Measurements from ENCODE around the gene CPLX3.

DNA sequence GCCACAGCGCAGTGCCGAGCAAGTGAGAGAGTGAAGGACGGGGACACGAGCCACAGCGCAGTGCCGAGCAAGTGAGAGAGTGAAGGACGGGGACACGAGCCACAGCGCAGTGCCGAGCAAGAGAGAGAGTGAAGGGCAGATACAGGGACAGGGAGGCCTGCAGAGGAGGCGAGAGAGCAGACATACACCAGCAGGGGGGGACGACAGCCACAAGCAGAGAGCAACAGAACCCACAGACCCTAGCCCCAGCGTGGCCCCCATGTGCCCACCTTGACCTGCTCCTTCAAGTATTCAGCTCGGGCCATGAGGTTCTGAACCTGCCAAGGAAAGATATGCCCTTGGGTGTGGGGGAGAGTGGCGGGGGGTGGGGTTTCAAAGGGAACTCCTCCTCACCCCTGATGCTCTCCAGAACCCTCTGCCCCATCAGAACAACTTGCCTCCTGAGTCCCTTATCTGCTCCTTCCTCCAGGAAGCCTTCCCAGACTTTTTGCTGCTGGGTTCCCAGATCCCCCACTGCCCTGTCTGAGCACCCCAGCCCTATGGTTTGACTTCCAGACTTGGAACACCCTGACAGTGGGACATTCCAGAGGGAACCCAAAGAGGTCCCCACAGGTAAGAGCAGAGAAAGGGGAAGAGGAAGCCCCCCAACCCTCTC is 11.2 kb downstream of the CPLX3 start:
- TF ChIP-seq, protein P1, sequence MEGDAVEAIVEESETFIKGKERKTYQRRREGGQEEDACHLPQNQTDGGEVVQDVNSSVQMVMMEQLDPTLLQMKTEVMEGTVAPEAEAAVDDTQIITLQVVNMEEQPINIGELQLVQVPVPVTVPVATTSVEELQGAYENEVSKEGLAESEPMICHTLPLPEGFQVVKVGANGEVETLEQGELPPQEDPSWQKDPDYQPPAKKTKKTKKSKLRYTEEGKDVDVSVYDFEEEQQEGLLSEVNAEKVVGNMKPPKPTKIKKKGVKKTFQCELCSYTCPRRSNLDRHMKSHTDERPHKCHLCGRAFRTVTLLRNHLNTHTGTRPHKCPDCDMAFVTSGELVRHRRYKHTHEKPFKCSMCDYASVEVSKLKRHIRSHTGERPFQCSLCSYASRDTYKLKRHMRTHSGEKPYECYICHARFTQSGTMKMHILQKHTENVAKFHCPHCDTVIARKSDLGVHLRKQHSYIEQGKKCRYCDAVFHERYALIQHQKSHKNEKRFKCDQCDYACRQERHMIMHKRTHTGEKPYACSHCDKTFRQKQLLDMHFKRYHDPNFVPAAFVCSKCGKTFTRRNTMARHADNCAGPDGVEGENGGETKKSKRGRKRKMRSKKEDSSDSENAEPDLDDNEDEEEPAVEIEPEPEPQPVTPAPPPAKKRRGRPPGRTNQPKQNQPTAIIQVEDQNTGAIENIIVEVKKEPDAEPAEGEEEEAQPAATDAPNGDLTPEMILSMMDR (conservative IDR thresholded peaks at IDR 0.05 in 1 of 2, IDR thresholded peaks at IDR 0.05 in 1 of 2; ENCODE audit: extremely low read depth in 1 of 2, insufficient read depth in 1 of 2, low read depth in 1 of 2, low read length in 2 of 2) = peak in 1 of 2 donors; percentile 2
- TF ChIP-seq EZH2 (IDR thresholded peaks at IDR 0.05; ENCODE audit: borderline replicate concordance, low read length) = no peak
